B cell (primary cell): ENCODE data around the gene TMEM209.

Experiments used
- CTCF ChIP-seq: fragments of 200-600 bp; IDR thresholded peaks from one replicate; pipeline ENCODE4 v1.8.0; 2022; ENCODE audit warnings: antibody characterized with exemption, mild to moderate bottlenecking
- EZH2 ChIP-seq: IDR thresholded peaks from 2 replicates; pipeline ENCODE4 v1.6.1; 2012; ENCODE audit warnings: borderline replicate concordance, low read depth, mild to moderate bottlenecking, moderate library complexity, low read length; ENCODE audit not compliant: insufficient read depth, poor library complexity, severe bottlenecking

GRCh38 chr7:130160023-130160422, 45.2 kb downstream of the TMEM209 start:
- no peak for TF ChIP-seq EZH2
- no peak for TF ChIP-seq CTCF
